AG09319 (cell line): Measurements from ENCODE around the gene GPR39.

Experiments
- DNase-seq: peaks from one replicate; pipeline ENCODE4 v3.0.0-alpha.2; 2010; ENCODE audit warnings: low read depth; ENCODE audit errors: extremely low read depth
- TF ChIP-seq, protein P1 (sequence below): IDR thresholded peaks from 2 replicates; pipeline ENCODE4 v1.5.1; 2011; ENCODE audit warnings: low read depth, mild to moderate bottlenecking, inconsistent platforms, low read length, moderate library complexity

Gene GPR39

DNA sequence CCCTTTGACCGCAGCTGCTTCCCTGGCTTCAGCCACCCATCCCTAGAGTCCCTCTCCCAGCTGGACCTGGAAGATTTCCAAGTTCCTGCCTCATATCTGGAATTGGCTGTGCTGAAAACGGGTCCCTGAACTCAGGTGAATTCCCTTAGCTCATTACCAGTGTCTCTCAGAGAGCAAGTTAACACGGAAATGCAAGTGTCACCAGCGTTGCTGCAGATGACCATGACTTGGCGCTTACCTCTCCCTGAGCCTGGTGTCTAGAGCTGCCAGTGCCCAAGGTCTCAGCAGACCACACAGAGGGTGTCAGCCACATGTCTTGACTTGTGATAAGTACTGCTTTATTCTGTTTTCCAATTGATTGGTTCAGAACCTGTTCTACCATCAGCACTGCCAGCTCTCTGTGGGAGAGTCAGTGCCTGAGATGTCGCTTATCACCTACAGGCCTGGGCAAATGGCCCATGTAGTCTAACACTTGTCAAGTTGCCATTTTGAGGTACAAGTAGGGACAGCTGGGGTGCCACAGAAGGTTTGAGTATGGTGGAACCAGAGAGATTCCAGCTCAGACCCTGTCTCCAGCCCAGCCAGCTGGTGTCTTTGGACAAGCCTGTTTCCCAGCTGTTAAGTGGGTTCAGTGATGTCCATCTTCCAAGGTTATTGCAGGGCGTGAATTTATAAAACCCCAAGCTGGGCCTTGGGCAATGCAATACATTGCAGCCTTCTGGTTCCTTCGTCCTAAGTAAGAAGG is 204.7 kb downstream of the GPR39 start:
- DNase-seq: no peak
- TF ChIP-seq, protein P1, sequence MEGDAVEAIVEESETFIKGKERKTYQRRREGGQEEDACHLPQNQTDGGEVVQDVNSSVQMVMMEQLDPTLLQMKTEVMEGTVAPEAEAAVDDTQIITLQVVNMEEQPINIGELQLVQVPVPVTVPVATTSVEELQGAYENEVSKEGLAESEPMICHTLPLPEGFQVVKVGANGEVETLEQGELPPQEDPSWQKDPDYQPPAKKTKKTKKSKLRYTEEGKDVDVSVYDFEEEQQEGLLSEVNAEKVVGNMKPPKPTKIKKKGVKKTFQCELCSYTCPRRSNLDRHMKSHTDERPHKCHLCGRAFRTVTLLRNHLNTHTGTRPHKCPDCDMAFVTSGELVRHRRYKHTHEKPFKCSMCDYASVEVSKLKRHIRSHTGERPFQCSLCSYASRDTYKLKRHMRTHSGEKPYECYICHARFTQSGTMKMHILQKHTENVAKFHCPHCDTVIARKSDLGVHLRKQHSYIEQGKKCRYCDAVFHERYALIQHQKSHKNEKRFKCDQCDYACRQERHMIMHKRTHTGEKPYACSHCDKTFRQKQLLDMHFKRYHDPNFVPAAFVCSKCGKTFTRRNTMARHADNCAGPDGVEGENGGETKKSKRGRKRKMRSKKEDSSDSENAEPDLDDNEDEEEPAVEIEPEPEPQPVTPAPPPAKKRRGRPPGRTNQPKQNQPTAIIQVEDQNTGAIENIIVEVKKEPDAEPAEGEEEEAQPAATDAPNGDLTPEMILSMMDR: no peak

GRCh38 chr2:132623096-132623839 is 206.7 kb downstream of the GPR39 start:
- DNase-seq: peak; percentile 64
- TF ChIP-seq, protein P1: no peak

- DNase-seq: no peak
- TF ChIP-seq, protein P1: no peak
Measured at GRCh38 chr2:132627536-132627935, 210.9 kb downstream of the GPR39 start.

DNA sequence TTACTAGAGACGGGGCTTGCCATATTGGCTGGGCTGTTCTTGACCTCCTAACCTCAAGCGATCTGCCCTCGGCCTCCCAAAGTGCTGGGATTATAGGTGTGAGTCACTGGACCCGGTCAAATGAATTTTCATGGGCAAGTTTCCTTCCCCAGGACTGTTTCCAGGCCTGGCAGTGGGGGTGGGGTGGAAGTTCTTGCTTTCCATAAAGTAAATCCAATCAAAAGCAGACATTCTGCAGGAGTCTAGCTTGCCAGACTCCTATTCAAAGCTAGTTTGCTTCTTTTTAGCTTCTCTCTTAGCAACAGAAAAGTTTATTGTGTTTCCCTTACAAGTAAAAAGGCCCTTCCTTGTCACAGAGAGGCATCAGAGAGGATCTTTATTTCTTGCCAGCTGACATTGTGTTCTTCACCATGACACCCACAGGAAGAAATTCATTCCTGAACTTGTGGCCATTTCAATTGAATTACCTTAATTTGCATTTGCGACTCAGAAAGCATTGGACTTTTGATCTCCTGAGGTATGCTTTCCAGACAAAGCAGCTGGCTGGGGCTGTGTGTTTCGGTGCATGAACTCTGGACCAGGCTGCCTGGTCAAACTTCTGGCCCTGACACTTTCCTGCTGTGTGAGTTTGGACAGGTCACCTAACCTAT is 215.5 kb downstream of the GPR39 start:
- peak; percentile 30 for DNase-seq
- TF ChIP-seq, protein P1: no peak

DNA sequence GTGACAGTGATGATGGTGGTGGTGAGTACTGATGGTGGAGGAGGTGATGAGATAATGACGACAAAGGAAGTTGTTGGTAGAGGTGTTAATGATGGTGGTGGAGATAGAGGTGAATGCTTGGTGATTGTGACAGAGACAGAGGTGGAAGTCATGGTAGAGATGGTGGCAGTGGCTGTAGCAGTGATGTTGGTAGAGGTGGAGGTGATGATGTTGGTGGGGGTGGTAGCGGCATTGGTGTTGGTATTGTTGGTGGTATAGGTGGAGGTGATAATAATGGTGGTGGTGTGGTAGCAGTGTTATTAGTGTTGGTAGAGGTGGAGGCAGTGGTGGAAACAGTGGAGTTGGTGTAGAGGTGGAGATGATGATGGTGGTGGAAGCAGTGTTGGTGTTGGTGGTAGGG is 217.0 kb downstream of the GPR39 start:
- DNase-seq: no peak
- TF ChIP-seq, protein P1: no peak

DNA sequence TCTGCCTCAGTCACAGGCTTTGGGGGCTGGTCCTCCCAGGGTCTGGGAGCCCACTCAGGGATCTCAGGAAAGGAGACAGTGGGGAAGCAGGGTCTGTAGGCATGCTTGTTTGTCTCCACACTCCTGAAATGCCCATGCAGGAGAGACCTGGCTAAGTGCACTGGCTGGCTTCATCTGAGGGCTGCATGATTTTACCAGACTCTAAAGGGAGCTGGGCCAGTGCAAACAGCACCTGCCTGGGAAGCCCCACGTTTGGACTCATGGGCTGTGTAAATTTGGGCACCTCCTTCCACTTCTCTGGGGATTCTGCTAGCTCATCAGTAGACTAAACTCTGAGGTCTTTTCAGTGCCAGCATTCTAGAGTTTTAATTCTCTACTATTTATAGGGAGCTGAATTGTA is 219.7 kb downstream of the GPR39 start:
- TF ChIP-seq, protein P1: no peak
- DNase-seq: no peak
